ENCODE data around the gene PCCA.

- TF ChIP-seq CTCF (IDR thresholded peaks at IDR 0.05), result no peak
- no peak for TF ChIP-seq POLR2AphosphoS5 (IDR thresholded peaks at IDR 0.05; ENCODE audit: insufficient read depth in 1 of 2, low read depth in 1 of 2)
- TF ChIP-seq POLR2A (IDR thresholded peaks at IDR 0.05), result no peak
Measured at GRCh38 chr13:100179276-100179675, 90.4 kb downstream of the PCCA start.

All from vagina (tissue), 2 donors.